H1 (cell line): ENCODE data around the gene MROH2B. TPM values are rescaled to one million over a fixed set of nuclear protein-coding genes. Genes with fewer than 3 reads are reported as not detected.
A peak's percentile ranks its signal among the peaks of the same experiment; 100 is the strongest.

Experiments
- CTCF ChIA-PET: fragments of 300-600 bp; sonication (Branson Sonifier 250); formaldehyde crosslinking; loops from one replicate; lab custom pipeline; 2021; ENCODE audit not compliant: partially characterized antibody; lab: Charles Lee
- POLR2A ChIA-PET: fragments of 300-600 bp; sonication (Branson Sonifier 250); formaldehyde crosslinking; loops from one replicate; lab custom pipeline; 2021; ENCODE audit warnings: inconsistent platforms; ENCODE audit not compliant: partially characterized antibody; lab: Charles Lee
- DNase-seq, 2 experiments: peaks; one replicate each; pipeline versions ENCODE4 v3.0.0 to v3.0.0-alpha.2; 2010 to 2022; ENCODE audit warnings: low spot score in 2 of 2, low read depth in 1 of 2, mixed read lengths in 1 of 2
- FAIRE-seq: peaks from 2 replicates; lab custom pipeline; 2011; peaks lifted over from hg19 to GRCh38; lab: Jason Lieb, UNC
- H2AFZ ChIP-seq: 2 replicates; pipeline ENCODE4 v1.8.1; 2012; ENCODE audit warnings: low read length, inconsistent platforms
- H2AK5ac ChIP-seq: 2 replicates; pipeline ENCODE4 v1.6.1; 2013; ENCODE audit warnings: low read depth, low read length
- H2BK120ac ChIP-seq: replicated peaks from 2 replicates; pipeline ENCODE3; 2013; ENCODE audit warnings: low read depth, low read length, inconsistent platforms
- H2BK12ac ChIP-seq: 2 replicates; pipeline ENCODE4 v1.6.1; 2013; ENCODE audit warnings: low read depth, low read length
- H2BK15ac ChIP-seq: 2 replicates; pipeline ENCODE4 v1.6.1; 2013; ENCODE audit warnings: low read length
- H2BK20ac ChIP-seq: 2 replicates; pipeline ENCODE4 v1.6.1; 2013; ENCODE audit warnings: low read length
- H2BK5ac ChIP-seq: 2 replicates; pipeline ENCODE4 v1.6.1; 2013; ENCODE audit warnings: low read depth, low read length
- H3K14ac ChIP-seq: 2 replicates; pipeline ENCODE4 v1.6.1; 2013; ENCODE audit warnings: inconsistent platforms; ENCODE audit not compliant: insufficient read length
- H3K18ac ChIP-seq: 2 replicates; pipeline ENCODE4 v1.6.1; 2013; ENCODE audit warnings: low read length; ENCODE audit errors: extremely low read depth
- H3K23ac ChIP-seq: 2 replicates; pipeline ENCODE4 v1.6.1; 2013; ENCODE audit warnings: inconsistent platforms; ENCODE audit not compliant: insufficient read length
- H3K23me2 ChIP-seq: 2 replicates; pipeline ENCODE4 v1.6.1; 2013; ENCODE audit warnings: low read depth, low read length
- H3K27ac ChIP-seq: 2 replicates; pipeline ENCODE4 v1.6.1; 2011; ENCODE audit warnings: low read depth, low read length, inconsistent platforms
- H3K27me3 ChIP-seq, 4 experiments: replicated peaks in 1 of 4; 1 replicate in 1 of 4; 2 replicates in 3 of 4; pipeline versions ENCODE4 v1.6.1 to v1.8.1; 2011 to 2013; ENCODE audit warnings: low read length in 3 of 4, mild to moderate bottlenecking in 3 of 4, inconsistent platforms in 2 of 4, mixed read lengths in 2 of 4, moderate library complexity in 1 of 4; ENCODE audit not compliant: control insufficient read depth in 3 of 4, insufficient read depth in 3 of 4; ENCODE audit errors: extremely low read depth in 1 of 4
- H3K36me3 ChIP-seq, 4 experiments: 2 replicates each; pipeline versions ENCODE4 v1.6.1 to v1.8.1; 2011 to 2013; ENCODE audit warnings: mild to moderate bottlenecking in 4 of 4, low read length in 3 of 4, moderate library complexity in 2 of 4, control low read depth in 1 of 4, inconsistent platforms in 1 of 4; ENCODE audit not compliant: insufficient read depth in 4 of 4, control insufficient read depth in 2 of 4
- H3K4ac ChIP-seq: replicated peaks from 2 replicates; pipeline ENCODE3; 2013; ENCODE audit warnings: low read length, low read depth, mixed read lengths, inconsistent platforms; ENCODE audit not compliant: insufficient read length
- H3K4me1 ChIP-seq, 4 experiments: replicated peaks in 1 of 4; 1 replicate in 1 of 4; 2 replicates in 3 of 4; pipeline versions ENCODE4 v1.6.1 to v1.8.1; 2011 to 2013; ENCODE audit warnings: low read length in 3 of 4, inconsistent platforms in 2 of 4, mixed read lengths in 1 of 4; ENCODE audit not compliant: insufficient read depth in 4 of 4, control insufficient read depth in 3 of 4
- H3K4me2 ChIP-seq, 2 experiments: 2 replicates each; pipeline versions ENCODE4 v1.6.1 to v1.8.1; 2011 to 2013; ENCODE audit warnings: low read depth in 2 of 2, low read length in 2 of 2, control low read depth in 1 of 2, inconsistent platforms in 1 of 2, mild to moderate bottlenecking in 1 of 2; ENCODE audit not compliant: insufficient read depth in 1 of 2
- H3K4me3 ChIP-seq, 4 experiments: fragments of 200-600, 300-600 bp in 1 of 4; sonication (generic), shearing (Covaris generic), sonication (Bioruptor Twin) in 1 of 4; 2 replicates each; pipeline versions ENCODE4 v1.5.1 to v1.8.1; 2011 to 2016; ENCODE audit warnings: low read length in 4 of 4, low read depth in 3 of 4, control low read depth in 2 of 4, inconsistent platforms in 2 of 4, mild to moderate bottlenecking in 2 of 4, mixed read lengths in 1 of 4, moderate library complexity in 1 of 4; ENCODE audit not compliant: insufficient read depth in 2 of 4; ENCODE audit errors: extremely low read depth in 1 of 4
- H3K56ac ChIP-seq: replicated peaks from 2 replicates; pipeline ENCODE3; 2013; ENCODE audit warnings: low read depth, mild to moderate bottlenecking, mixed read lengths, low read length, inconsistent platforms; ENCODE audit not compliant: insufficient read length
- H3K79me1 ChIP-seq: 2 replicates; pipeline ENCODE4 v1.6.1; 2013; ENCODE audit warnings: low read depth, low read length, control low read depth
- H3K79me2 ChIP-seq, 2 experiments: 2 replicates each; pipeline versions ENCODE4 v1.6.1 to v1.8.1; 2012 to 2013; ENCODE audit warnings: low read length in 2 of 2, mild to moderate bottlenecking in 2 of 2, inconsistent platforms in 1 of 2; ENCODE audit not compliant: insufficient read depth in 2 of 2, control insufficient read depth in 1 of 2
- H3K9ac ChIP-seq, 4 experiments: replicated peaks in 1 of 4; 1 replicate in 1 of 4; 2 replicates in 3 of 4; pipeline versions ENCODE4 v1.6.1 to v1.8.1; 2011 to 2013; ENCODE audit warnings: low read depth in 3 of 4, low read length in 3 of 4, control low read depth in 2 of 4, mild to moderate bottlenecking in 2 of 4, moderate library complexity in 2 of 4, inconsistent platforms in 1 of 4; ENCODE audit errors: extremely low read depth in 1 of 4
- H3K9me3 ChIP-seq, 2 experiments: 2 replicates each; pipeline versions ENCODE4 v1.6.1 to v1.8.1; 2012 to 2013; ENCODE audit warnings: mild to moderate bottlenecking in 2 of 2, moderate library complexity in 2 of 2, control low read depth in 1 of 2, inconsistent platforms in 1 of 2, low read depth in 1 of 2, low read length in 1 of 2, mixed read lengths in 1 of 2; ENCODE audit not compliant: insufficient read depth in 2 of 2
- H4K20me1 ChIP-seq, 2 experiments: replicated peaks in 1 of 2; 2 replicates each; pipeline versions ENCODE3 to v1.8.1; 2011 to 2013; ENCODE audit warnings: inconsistent platforms in 2 of 2, low read length in 2 of 2, mild to moderate bottlenecking in 1 of 2; ENCODE audit not compliant: insufficient read depth in 2 of 2, control insufficient read depth in 1 of 2
- H4K5ac ChIP-seq: 2 replicates; pipeline ENCODE4 v1.6.1; 2013; ENCODE audit warnings: low read length, low read depth, mixed read lengths, inconsistent platforms; ENCODE audit not compliant: insufficient read length
- H4K8ac ChIP-seq: 2 replicates; pipeline ENCODE4 v1.8.0; 2013; ENCODE audit warnings: mild to moderate bottlenecking, moderate library complexity, low read length, inconsistent platforms; ENCODE audit not compliant: insufficient read depth; ENCODE audit errors: extremely low read depth
- H4K91ac ChIP-seq: replicated peaks from 2 replicates; pipeline ENCODE3; 2013; ENCODE audit warnings: low read length, mixed read lengths, inconsistent platforms; ENCODE audit not compliant: insufficient read length
- BACH1 ChIP-seq: IDR thresholded peaks from 2 replicates; pipeline ENCODE4 v1.6.1; 2012; ENCODE audit warnings: low read length, improper control_type of control experiment
- BCL11A ChIP-seq, 2 experiments: IDR thresholded peaks; one replicate each; pipeline ENCODE4 v1.6.1; 2011; ENCODE audit warnings: low read depth in 2 of 2, low read length in 2 of 2, mild to moderate bottlenecking in 2 of 2
- EP300 ChIP-seq, 2 experiments: IDR thresholded peaks; 1 replicate in 1 of 2; 2 replicates in 1 of 2; pipeline ENCODE4 v1.6.1; 2011 to 2012; ENCODE audit warnings: low read depth in 2 of 2, low read length in 2 of 2, mild to moderate bottlenecking in 2 of 2, borderline replicate concordance in 1 of 2, inconsistent platforms in 1 of 2, moderate library complexity in 1 of 2
- GABPA ChIP-seq: IDR thresholded peaks from 2 replicates; pipeline ENCODE4 v1.6.1; 2011; ENCODE audit warnings: mild to moderate bottlenecking, low read length, moderate library complexity, borderline replicate concordance; ENCODE audit not compliant: insufficient read depth
- JUN ChIP-seq: IDR thresholded peaks from 2 replicates; pipeline ENCODE4 v1.6.1; 2011; ENCODE audit warnings: low read depth, mild to moderate bottlenecking, improper control_type of control experiment, low read length
- POLR2A ChIP-seq, 2 experiments: IDR thresholded peaks; 1 replicate in 1 of 2; 2 replicates in 1 of 2; pipeline ENCODE4 v1.6.1; 2011; ENCODE audit warnings: low read depth in 2 of 2, low read length in 2 of 2, mild to moderate bottlenecking in 2 of 2; ENCODE audit errors: control extremely low read depth in 1 of 2
- SIN3A ChIP-seq, 2 experiments: IDR thresholded peaks in 1 of 2; conservative IDR thresholded peaks in 1 of 2; 2 replicates each; pipeline ENCODE4 v1.6.1; 2011 to 2012; ENCODE audit warnings: low read length in 2 of 2, improper control_type of control experiment in 1 of 2, low read depth in 1 of 2, mild to moderate bottlenecking in 1 of 2
- SP2 ChIP-seq: IDR thresholded peaks from 2 replicates; pipeline ENCODE4 v1.6.1; 2012; ENCODE audit warnings: mild to moderate bottlenecking, low read length, inconsistent platforms
- WGBS, 2 experiments: shearing (Covaris generic) in 1 of 2; methylation state at CpG; one replicate each; pipeline versions ENCODE4 v1.1.6 to v1.1.7; 2013 to 2015; ENCODE audit warnings: low lambda C conversion rate in 2 of 2, mixed read lengths in 2 of 2, inconsistent platforms in 1 of 2, low coverage in 1 of 2, missing lambda C conversion rate in 1 of 2; ENCODE audit not compliant: insufficient replicate concordance in 2 of 2, insufficient coverage in 1 of 2, insufficient read length in 1 of 2; ENCODE audit errors: extremely low coverage in 1 of 2, missing lambda C conversion rate in 1 of 2; 5-methylcytosine and 5-hydroxymethylcytosine counted together
- polyA plus RNA-seq, 7 experiments: library from polyadenylated mRNA; depleted of rRNA in 3 of 7; stranded (reverse) in 5 of 7; unstranded in 2 of 7; fragments of >200 nt in 5 of 7; fragments of 200-250 nt in 2 of 7; gene quantifications; 1 replicate in 5 of 7; 2 replicates in 1 of 7; 4 replicates in 1 of 7; pipeline versions ENCODE4 v1.2.1 to v1.2.3, GENCODE V29; 2011 to 2013; ENCODE audit warnings: missing spikeins in 2 of 7, mixed read lengths in 2 of 7
- total RNA-seq: library from RNA; stranded (reverse); fragmentation: NEBNext Ultra II Directional; extraction: Animal tissue kit (Norgen Biotek cat#: 25700); gene quantifications from 2 replicates; pipeline ENCODE4 v1.2.1, GENCODE V29; 2021

The MROH2B gene
- total and polyA plus RNA-seq, 2 of the 8 experiments (the other 6 are each of a cell fraction or from before 2014, with no cell fraction given), result not detected

DNA sequence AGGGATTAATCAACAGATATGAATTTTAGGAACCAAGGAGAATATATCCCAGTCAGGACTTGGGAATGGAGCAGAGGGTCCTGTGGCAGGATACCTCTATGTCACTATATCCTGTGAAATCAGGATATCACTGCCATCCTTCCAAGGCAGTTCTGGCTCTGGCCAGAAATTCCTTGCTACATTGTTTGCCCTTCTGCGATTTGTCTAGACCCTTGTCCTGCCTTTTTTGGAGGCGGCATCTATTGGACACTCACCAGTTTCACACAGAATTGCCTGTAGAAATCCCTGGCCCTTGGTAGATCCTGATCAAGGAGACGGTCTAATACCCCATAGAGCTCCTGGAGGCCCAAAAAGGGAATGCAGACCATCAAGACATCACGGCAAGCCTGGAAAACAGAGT is 71.2 kb downstream of the MROH2B start:
- FAIRE-seq (no peak), DNase-seq (no peak)
- Histone ChIP-seq H3K9ac (peak overlapping the region in 1 of 4 experiments; percentile 34; a peak in 1 of 7 replicates), H2AFZ (no peak overlapping the region), H2BK20ac (no peak overlapping the region), H3K14ac (no peak overlapping the region), H2BK12ac (no peak overlapping the region), H3K27me3 (no peaks in the 10 kb centered on the region), H2BK15ac (no peak overlapping the region), H3K4me2 (no peak overlapping the region), H3K79me2 (no peaks in the 10 kb centered on the region), H3K9me3 (no peaks in the 10 kb centered on the region), H3K23me2 (no peaks in the 10 kb centered on the region), H2BK120ac (no peak overlapping the region), H4K91ac (no peak overlapping the region), H3K23ac (no peak overlapping the region), H2BK5ac (no peak overlapping the region), H2AK5ac (no peak overlapping the region), H3K56ac (no peak overlapping the region), H3K4me1 (no peaks in the 10 kb centered on the region), H4K8ac (no peak overlapping the region), H3K4me3 (no peak overlapping the region), H3K79me1 (no peaks in the 10 kb centered on the region), H3K18ac (no peak overlapping the region), H3K27ac (no peak overlapping the region), H4K5ac (no peak overlapping the region), H3K36me3 (no peaks in the 10 kb centered on the region), H4K20me1 (no peaks in the 10 kb centered on the region), H3K4ac (no peak overlapping the region)
- TF ChIP-seq BCL11A (IDR thresholded peaks at IDR 0.05; ENCODE audit: low read depth in 2 of 2, low read length in 2 of 2) (no peak), JUN (no peak), POLR2A (IDR thresholded peaks at IDR 0.05; ENCODE audit: control extremely low read depth in 1 of 2, low read depth in 2 of 2, low read length in 2 of 2) (no peak), EP300 (IDR thresholded peaks at IDR 0.05; ENCODE audit: borderline replicate concordance in 1 of 2, low read depth in 2 of 2, low read length in 2 of 2) (no peak), SP2 (no peak), SIN3A (conservative IDR thresholded peaks at IDR 0.05 in 1 of 2, IDR thresholded peaks at IDR 0.05 in 1 of 2; ENCODE audit: low read depth in 1 of 2, low read length in 2 of 2) (no peak), BACH1 (no peak), GABPA (no peak)
- ChIA-PET POLR2A (no interaction called here), CTCF (interaction anchor here (1.3 kb wide), 1 partner anchor 12 kb away, joined by 3 read pairs; no protein-coding TSS in a partner anchor)
- WGBS, 2 experiments, result 93% methylated on average over 4 of the region's 4 CpGs; no CpG with 5 or more reads in 1 of the 2 experiments
